HUES64 (cell line): Measurements from ENCODE around the gene MAPK11.
"Not testable (repeated sequence)": the region's sequence is repeated elsewhere in the genome, so short reads cannot be mapped to it uniquely, and the experiment has no call there.

Experiments used
- H3K27ac ChIP-seq: 2 replicates; pipeline ENCODE4 v1.7.0; 2013; ENCODE audit warnings: low read depth, low read length, inconsistent platforms
- H3K27me3 ChIP-seq: 2 replicates; pipeline ENCODE4 v1.6.1; 2013; ENCODE audit warnings: mild to moderate bottlenecking, low read length; ENCODE audit not compliant: insufficient read depth
- H3K36me3 ChIP-seq: 2 replicates; pipeline ENCODE4 v1.6.1; 2013; ENCODE audit warnings: mild to moderate bottlenecking, low read length; ENCODE audit not compliant: insufficient read depth
- H3K4me1 ChIP-seq: 2 replicates; pipeline ENCODE4 v1.6.1; 2013; ENCODE audit warnings: mild to moderate bottlenecking, low read length, moderate library complexity; ENCODE audit not compliant: insufficient read depth
- H3K4me3 ChIP-seq: 2 replicates; pipeline ENCODE4 v1.5.1; 2013; ENCODE audit warnings: mild to moderate bottlenecking, low read length, moderate library complexity
- H3K9ac ChIP-seq: 2 replicates; pipeline ENCODE4 v1.6.1; 2013; ENCODE audit warnings: mild to moderate bottlenecking, low read depth, low read length
- H3K9me3 ChIP-seq: 2 replicates; pipeline ENCODE4 v1.6.1; 2013; ENCODE audit warnings: low read depth, low read length; ENCODE audit not compliant: insufficient read depth
- WGBS: fragments of 150-250, 120-280 bp; methylation state at CpG from one replicate; pipeline ENCODE4 v1.1.7; 2013; ENCODE audit warnings: missing lambda C conversion rate; 5-methylcytosine and 5-hydroxymethylcytosine counted together

The MAPK11 gene

DNA sequence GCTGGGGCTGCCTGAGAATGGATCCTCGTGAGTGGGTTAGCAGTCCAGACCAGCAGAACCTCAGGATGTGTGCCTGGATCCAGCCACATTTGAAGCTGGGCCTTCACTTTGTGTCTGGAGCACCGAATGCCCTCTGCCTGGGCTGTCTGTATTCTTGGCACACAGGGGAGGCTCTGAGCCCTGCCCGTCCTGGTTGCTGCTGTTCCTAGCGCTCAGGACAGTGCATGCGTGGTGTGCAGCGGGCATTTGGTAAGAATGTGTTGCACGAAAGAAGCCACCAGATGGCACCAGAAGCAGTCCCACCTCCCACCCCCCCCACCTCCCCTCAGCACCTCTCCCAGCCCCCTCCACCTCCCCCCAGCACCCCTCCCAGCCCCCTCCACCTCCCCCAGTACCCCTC is 4.1 kb upstream of the MAPK11 start:
- peaks cover 21% of the 10 kb centered on the region for H3K27me3 ChIP-seq
- 73% methylated on average over 5 of the region's 7 CpGs for WGBS
- peaks cover 3% of the 10 kb centered on the region; the same call in 1 of the 2 replicates for H3K4me1 ChIP-seq
- H3K9me3 ChIP-seq: 0 out of 2 replicates have a peak, but pooled peaks cover 7% of the 10 kb centered on the region
- H3K36me3 ChIP-seq: peaks cover 42% of the 10 kb centered on the region
- no peak overlapping the region for H3K4me3 ChIP-seq
- H3K27ac ChIP-seq: no peak overlapping the region
- H3K9ac ChIP-seq: no peak overlapping the region

- not testable (repeated sequence) for H3K9ac ChIP-seq, H3K4me1 ChIP-seq, H3K4me3 ChIP-seq, H3K9me3 ChIP-seq, H3K27ac ChIP-seq
- H3K36me3 ChIP-seq: peaks cover 36% of the 10 kb centered on the region
- WGBS: 86% methylated on average over 10 of the region's 10 CpGs
- peaks cover 26% of the 10 kb centered on the region for H3K27me3 ChIP-seq
Measured at GRCh38 chr22:50273781-50274180, 3.6 kb upstream of the MAPK11 start.

- H3K4me1 ChIP-seq, H3K9me3 ChIP-seq, H3K9ac ChIP-seq, H3K27ac ChIP-seq, H3K4me3 ChIP-seq: not testable (repeated sequence)
- Histone ChIP-seq H3K27me3 (peaks cover 31% of the 10 kb centered on the region), H3K36me3 (peaks cover 32% of the 10 kb centered on the region)
- 86% methylated on average over 10 of the region's 11 CpGs for WGBS
Measured at GRCh38 chr22:50273352-50273751, 3.2 kb upstream of the MAPK11 start.

GRCh38 chr22:50272044-50272802 is 2.0 kb upstream of the MAPK11 start:
- 21% methylated on average over 26 of the region's 26 CpGs for WGBS
- Histone ChIP-seq H3K4me1 (peaks cover 3% of the 10 kb centered on the region; the same call in 1 of the 2 replicates), H3K27ac (no peak overlapping the region), H3K9ac (no peak overlapping the region), H3K27me3 (peaks cover 41% of the 10 kb centered on the region), H3K9me3 (0 out of 2 replicates have a peak, but pooled peaks cover 7% of the 10 kb centered on the region), H3K36me3 (peaks cover 21% of the 10 kb centered on the region), H3K4me3 (no peak overlapping the region)

- Histone ChIP-seq H3K4me1 (peaks cover 3% of the 10 kb centered on the region; the same call in 1 of the 2 replicates), H3K9ac (no peak overlapping the region), H3K36me3 (peaks cover 15% of the 10 kb centered on the region), H3K27me3 (peaks cover 47% of the 10 kb centered on the region), H3K9me3 (0 out of 2 replicates have a peak, but pooled peaks cover 5% of the 10 kb centered on the region), H3K27ac (no peak overlapping the region), H3K4me3 (peak overlapping the region; percentile 20)
- 1% methylated on average over 44 of the region's 45 CpGs for WGBS
Measured at GRCh38 chr22:50271519-50271970, 1.4 kb upstream of the MAPK11 start.

DNA sequence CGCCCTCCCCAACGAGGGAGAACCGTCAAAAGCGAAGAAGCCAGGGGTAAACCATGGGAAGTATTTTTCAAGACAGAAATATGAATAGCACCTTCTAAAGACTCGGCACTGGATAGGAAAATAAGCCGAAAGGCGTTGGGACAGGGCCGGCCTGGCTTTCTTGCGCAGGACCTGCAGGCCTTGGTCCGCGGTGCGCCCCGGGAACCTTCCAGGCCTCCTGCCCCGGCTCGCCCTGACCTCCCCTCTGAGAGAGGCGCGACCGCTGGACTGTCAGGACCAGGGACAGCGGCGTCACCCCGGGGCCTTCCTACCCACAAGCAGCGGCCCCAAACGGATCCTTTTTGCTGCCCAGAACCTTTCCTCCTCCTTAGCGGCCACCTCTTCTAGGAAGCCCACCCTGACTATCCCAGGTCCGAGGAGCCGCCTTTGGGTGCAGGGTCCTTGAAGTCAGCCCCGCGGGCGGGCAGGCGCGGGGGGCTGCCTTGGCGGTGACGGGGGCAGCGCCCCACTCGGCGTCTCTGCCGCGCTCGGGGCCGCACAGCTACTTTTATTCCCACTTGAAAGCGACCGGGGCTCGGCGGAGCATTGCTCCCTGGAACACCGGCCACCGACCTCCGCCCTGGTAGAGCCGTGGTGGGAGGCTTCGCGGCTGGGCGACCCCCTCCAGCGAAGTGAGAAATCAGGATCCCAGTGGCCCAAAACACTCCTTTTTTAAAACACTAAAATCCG is 650 bp upstream of the MAPK11 start:
- Histone ChIP-seq H3K9me3 (no peaks in the 10 kb centered on the region), H3K9ac (no peak overlapping the region), H3K4me1 (peaks cover 3% of the 10 kb centered on the region; the same call in 1 of the 2 replicates), H3K36me3 (peaks cover 9% of the 10 kb centered on the region; the same call in 1 of the 2 replicates), H3K4me3 (peak overlapping the region; percentile 20), H3K27ac (no peak overlapping the region), H3K27me3 (peaks cover 54% of the 10 kb centered on the region)
- WGBS: 3% methylated on average over 53 of the region's 53 CpGs

- Histone ChIP-seq H3K9me3 (no peaks in the 10 kb centered on the region), H3K4me3 (peak overlapping the region; percentile 31; the same call in 1 of the 2 replicates), H3K9ac (no peak overlapping the region), H3K36me3 (no peaks in the 10 kb centered on the region), H3K27me3 (peaks cover 58% of the 10 kb centered on the region), H3K27ac (no peak overlapping the region), H3K4me1 (peaks cover 3% of the 10 kb centered on the region; the same call in 1 of the 2 replicates)
- 17% methylated on average over 18 of the region's 18 CpGs for WGBS
Measured at GRCh38 chr22:50269573-50269969, 609 bp downstream of the MAPK11 start.

DNA sequence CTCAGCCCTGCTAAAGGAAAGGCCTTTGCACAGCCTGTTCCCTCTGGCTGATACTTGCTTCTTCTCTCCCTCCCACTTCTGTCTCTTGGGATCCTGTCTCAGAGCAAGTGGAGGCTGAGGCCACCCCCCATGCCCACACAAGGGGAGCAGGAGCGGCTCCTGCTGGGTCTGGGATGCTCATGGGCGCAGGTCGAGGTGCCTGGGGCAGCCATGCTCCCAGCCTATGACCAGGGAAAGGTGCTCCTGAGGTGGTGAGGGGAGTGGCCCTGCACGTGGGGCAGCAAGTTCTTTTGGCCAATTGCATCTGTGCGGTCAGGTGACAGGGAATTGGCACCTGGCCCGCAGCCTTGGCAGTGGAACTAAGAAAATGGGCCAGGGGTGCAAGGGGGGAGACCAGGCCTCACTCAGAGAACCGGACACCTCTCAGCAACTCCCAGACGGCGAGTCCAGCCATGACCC is 1.5 kb downstream of the MAPK11 start:
- Histone ChIP-seq H3K27me3 (peaks cover 64% of the 10 kb centered on the region), H3K9ac (no peak overlapping the region), H3K4me3 (no peak overlapping the region), H3K36me3 (no peaks in the 10 kb centered on the region), H3K27ac (no peak overlapping the region), H3K9me3 (no peaks in the 10 kb centered on the region), H3K4me1 (peaks cover 3% of the 10 kb centered on the region; the same call in 1 of the 2 replicates)
- WGBS: 82% methylated on average over 9 of the region's 9 CpGs

DNA sequence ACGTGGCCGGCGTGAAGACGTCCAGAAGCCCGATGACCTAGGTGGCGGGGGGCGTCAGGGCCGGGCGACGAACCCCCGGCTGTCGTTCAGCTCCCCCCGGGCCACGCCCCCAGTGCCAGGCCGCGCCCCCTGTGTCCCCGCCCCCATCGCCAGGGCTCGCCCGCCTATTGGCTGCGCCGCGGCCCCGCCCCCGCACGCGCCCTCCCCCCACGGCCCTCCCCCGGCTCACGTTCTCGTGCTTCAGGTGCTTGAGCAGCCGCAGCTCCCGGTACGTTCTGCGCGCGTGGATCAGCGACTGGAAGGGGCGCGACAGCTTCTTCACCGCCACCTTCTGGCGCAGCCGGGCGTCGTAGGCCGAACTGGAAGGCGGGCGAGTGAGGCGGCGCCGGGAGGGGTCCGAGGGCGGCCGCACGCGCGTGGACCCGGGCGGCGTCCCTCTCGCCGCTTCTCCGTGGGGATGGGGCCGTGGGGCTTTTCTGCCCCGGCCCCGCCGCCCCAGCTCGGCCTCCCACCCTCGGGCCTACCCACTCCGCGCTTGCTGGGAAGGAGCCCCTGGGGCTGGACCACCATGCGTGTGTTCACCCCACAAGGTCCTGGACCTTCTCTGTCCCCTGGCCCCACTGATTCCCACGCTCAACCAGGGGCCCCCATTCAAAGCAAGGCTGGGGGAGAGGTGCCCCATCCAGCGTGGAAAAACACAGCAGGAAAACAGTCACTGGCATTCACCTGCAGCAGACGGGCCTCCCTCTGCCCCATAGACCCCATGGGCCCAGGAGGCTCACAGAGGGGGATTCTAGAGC is 2.4 kb downstream of the MAPK11 start:
- H3K9ac ChIP-seq: no peak overlapping the region
- H3K4me3 ChIP-seq: 0 out of 2 replicates have a peak overlapping the region, but pooled peaks have one; percentile 21
- no peaks in the 10 kb centered on the region for H3K36me3 ChIP-seq
- no peaks in the 10 kb centered on the region for H3K9me3 ChIP-seq
- peaks cover 67% of the 10 kb centered on the region for H3K27me3 ChIP-seq
- H3K4me1 ChIP-seq: peaks cover 3% of the 10 kb centered on the region; the same call in 1 of the 2 replicates
- H3K27ac ChIP-seq: no peak overlapping the region
- 76% methylated on average over 75 of the region's 75 CpGs for WGBS

DNA sequence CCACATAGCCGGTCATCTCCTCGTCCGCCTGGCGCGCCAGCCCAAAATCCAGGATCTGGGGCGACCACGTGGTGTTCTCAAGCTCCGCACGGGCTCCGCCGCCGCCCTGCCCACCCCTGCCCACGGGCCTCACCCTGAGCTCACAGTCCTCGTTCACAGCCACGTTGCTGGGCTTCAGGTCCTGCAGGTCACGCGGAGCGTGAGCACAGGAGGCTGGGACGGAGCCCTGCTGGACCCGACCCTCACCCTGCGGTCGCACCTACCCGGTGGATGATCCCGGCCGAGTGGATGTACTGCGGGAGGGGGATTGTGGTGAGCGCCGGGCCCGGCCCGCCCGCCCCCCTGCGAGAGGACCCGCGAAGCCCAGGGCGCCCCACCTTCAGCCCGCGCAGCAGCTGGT is 3.2 kb downstream of the MAPK11 start:
- H3K36me3 ChIP-seq: no peaks in the 10 kb centered on the region
- H3K9ac ChIP-seq: no peak overlapping the region
- peaks cover 3% of the 10 kb centered on the region; the same call in 1 of the 2 replicates for H3K4me1 ChIP-seq
- 93% methylated on average over 37 of the region's 37 CpGs for WGBS
- no peaks in the 10 kb centered on the region for H3K9me3 ChIP-seq
- H3K27ac ChIP-seq: no peak overlapping the region
- H3K4me3 ChIP-seq: no peak overlapping the region
- peaks cover 75% of the 10 kb centered on the region for H3K27me3 ChIP-seq
